IMR-90 (cell line): ENCODE results near the gene BTBD17.

Experiments used
- MAZ ChIP-seq: IDR thresholded peaks from 2 replicates; pipeline ENCODE4 v1.6.1; 2012; ENCODE audit warnings: low read depth, mild to moderate bottlenecking, low read length, improper control_type of control experiment, moderate library complexity, borderline replicate concordance
- POLR2A ChIP-seq: IDR thresholded peaks from 2 replicates; pipeline ENCODE4 v1.6.1; 2012; ENCODE audit warnings: mild to moderate bottlenecking, low read depth, low read length

- TF ChIP-seq POLR2A, result no peak
- no peak for TF ChIP-seq MAZ
These were observed 53.5 kb downstream of the BTBD17 start for GRCh38 chr17:74307984-74308773.
